Neural crest cell (in vitro differentiated cells): ENCODE data around the gene PARVG. TPM values are rescaled to one million over a fixed set of nuclear protein-coding genes. Genes with fewer than 3 reads are reported as not detected.

Experiments
- DNase-seq: peaks from one replicate; pipeline ENCODE4 v3.0.0; 2021; ENCODE audit warnings: low read depth, mixed read lengths, low spot score
- H3K27ac Mint-ChIP-seq: one replicate; pipeline ENCODE4 v1.8.0; 2021; ENCODE audit warnings: mild to moderate bottlenecking, mixed read lengths; ENCODE audit not compliant: unreplicated experiment
- H3K27me3 Mint-ChIP-seq: 2 replicates; pipeline ENCODE4 v1.8.0; 2021; ENCODE audit warnings: low read depth, mild to moderate bottlenecking, mixed read lengths
- H3K36me3 Mint-ChIP-seq: 2 replicates; pipeline ENCODE4 v1.8.0; 2021; ENCODE audit warnings: low read depth, mild to moderate bottlenecking, mixed read lengths
- H3K4me1 Mint-ChIP-seq: 2 replicates; pipeline ENCODE4 v1.8.0; 2021; ENCODE audit warnings: mixed read lengths
- H3K4me3 Mint-ChIP-seq: one replicate; pipeline ENCODE4 v1.8.0; 2021; ENCODE audit warnings: mild to moderate bottlenecking, mixed read lengths
- H3K9me3 Mint-ChIP-seq: 2 replicates; pipeline ENCODE4 v1.8.0; 2021; ENCODE audit warnings: mixed read lengths
- CTCF ChIP-seq: fragments of 200-600 bp; sonication (generic); conservative IDR thresholded peaks from 2 replicates; pipeline ENCODE4 v1.5.0; 2021; ENCODE audit warnings: antibody characterized with exemption, mild to moderate bottlenecking
- total RNA-seq: library from RNA; stranded (reverse); gene quantifications from 2 replicates; pipeline ENCODE4 v1.2.1, GENCODE V29; 2021

The PARVG gene
- total RNA-seq, 1 donor from 2014 or later, result 0.14 TPM

- peaks cover 7% of the 10 kb centered on the region for H3K9me3 Mint-ChIP-seq
- no peak overlapping the region for H3K4me3 Mint-ChIP-seq
- H3K4me1 Mint-ChIP-seq, result no peaks in the 10 kb centered on the region
- TF ChIP-seq CTCF, result no peak
- H3K36me3 Mint-ChIP-seq, result no peaks in the 10 kb centered on the region
- H3K27me3 Mint-ChIP-seq, result peaks cover 3% of the 10 kb centered on the region
- no peak for DNase-seq
- no peak overlapping the region for H3K27ac Mint-ChIP-seq
These were observed 25.0 kb downstream of the PARVG start for GRCh38 chr22:44205516-44206329.

- H3K9me3 Mint-ChIP-seq, result peaks cover 7% of the 10 kb centered on the region
- H3K27ac Mint-ChIP-seq, result no peak overlapping the region
- no peak for DNase-seq
- no peak overlapping the region for H3K4me3 Mint-ChIP-seq
- no peak for TF ChIP-seq CTCF
- no peaks in the 10 kb centered on the region for H3K4me1 Mint-ChIP-seq
- H3K27me3 Mint-ChIP-seq, result peaks cover 7% of the 10 kb centered on the region
- H3K36me3 Mint-ChIP-seq, result no peaks in the 10 kb centered on the region
These were observed 25.6 kb downstream of the PARVG start for GRCh38 chr22:44206330-44206645.

GRCh38 chr22:44206696-44207095 lies 26.0 kb downstream of the PARVG start:
- H3K36me3 Mint-ChIP-seq, result no peaks in the 10 kb centered on the region

GRCh38 chr22:44207173-44207980 lies 26.7 kb downstream of the PARVG start:
- no peak for DNase-seq
- TF ChIP-seq CTCF, result no peak
- H3K9me3 Mint-ChIP-seq, result peaks cover 7% of the 10 kb centered on the region
- H3K27me3 Mint-ChIP-seq, result peaks cover 12% of the 10 kb centered on the region
- no peaks in the 10 kb centered on the region for H3K4me1 Mint-ChIP-seq
- no peaks in the 10 kb centered on the region for H3K36me3 Mint-ChIP-seq
- H3K4me3 Mint-ChIP-seq, result no peak overlapping the region
- no peak overlapping the region for H3K27ac Mint-ChIP-seq

More at GRCh38 chr22:44206696-44207095, 26.0 kb downstream of the PARVG start:
- Mint-ChIP-seq H3K4me1 (no peaks in the 10 kb centered on the region), H3K27ac (no peak overlapping the region), H3K27me3 (peaks cover 11% of the 10 kb centered on the region), H3K9me3 (peaks cover 7% of the 10 kb centered on the region), H3K4me3 (no peak overlapping the region)
- DNase-seq, result no peak
- TF ChIP-seq CTCF, result no peak

GRCh38 chr22:44207981-44208317 lies 27.2 kb downstream of the PARVG start:
- Mint-ChIP-seq H3K27me3 (peaks cover 12% of the 10 kb centered on the region), H3K36me3 (no peaks in the 10 kb centered on the region), H3K9me3 (peaks cover 7% of the 10 kb centered on the region), H3K4me3 (no peak overlapping the region), H3K27ac (no peak overlapping the region), H3K4me1 (no peaks in the 10 kb centered on the region)
- TF ChIP-seq CTCF, result no peak
- no peak for DNase-seq
